ENCODE measurements around the gene CFAP100.
A peak's percentile ranks its signal among the peaks of the same experiment; 100 is the strongest.

The CFAP100 gene

DNA sequence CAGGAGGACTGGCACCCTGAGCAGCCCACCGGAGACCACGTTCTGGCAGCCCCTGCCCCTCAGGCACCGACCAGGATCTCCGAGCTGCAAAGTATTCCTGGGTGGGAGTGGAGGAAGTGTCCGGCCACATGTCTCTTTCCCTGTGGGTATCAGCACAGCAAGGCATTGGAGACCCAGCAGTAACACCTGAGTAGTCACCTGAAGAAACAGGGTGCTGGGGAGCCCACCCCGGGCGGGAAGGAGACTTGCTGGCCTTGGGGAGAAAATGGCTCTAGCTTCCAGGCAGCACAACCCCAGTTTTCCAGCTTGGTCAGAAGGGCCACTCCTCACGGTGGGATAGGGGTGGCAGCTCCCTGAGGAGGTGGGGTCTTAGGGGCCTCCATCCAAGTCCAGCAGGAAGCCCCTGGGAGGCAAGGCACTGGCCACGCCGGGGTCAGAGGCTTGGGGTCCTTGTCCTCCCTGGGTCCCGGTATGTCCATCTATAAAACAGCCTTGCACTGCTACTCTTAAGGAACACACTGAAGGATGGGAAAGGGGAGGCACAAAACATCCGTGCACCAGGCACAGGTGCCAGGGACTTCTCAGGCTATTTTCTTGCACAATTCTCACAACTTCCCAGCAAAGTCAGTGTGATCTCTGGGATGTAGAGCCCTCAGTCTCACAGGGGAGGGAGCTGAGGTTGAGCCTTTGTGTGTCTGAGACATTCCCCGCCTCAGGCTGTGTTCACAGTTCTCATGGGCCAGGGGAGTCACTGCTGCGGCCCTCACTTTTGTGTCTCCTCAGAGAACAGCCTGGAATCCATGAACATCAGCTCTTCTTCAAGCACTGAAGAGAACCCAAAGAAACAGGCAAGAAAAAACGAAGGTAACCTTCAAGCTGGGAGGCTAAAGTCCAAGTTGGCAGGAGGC, 11.9 kb downstream of the CFAP100 start:
- DNase-seq, result peak; percentile 45

DNA sequence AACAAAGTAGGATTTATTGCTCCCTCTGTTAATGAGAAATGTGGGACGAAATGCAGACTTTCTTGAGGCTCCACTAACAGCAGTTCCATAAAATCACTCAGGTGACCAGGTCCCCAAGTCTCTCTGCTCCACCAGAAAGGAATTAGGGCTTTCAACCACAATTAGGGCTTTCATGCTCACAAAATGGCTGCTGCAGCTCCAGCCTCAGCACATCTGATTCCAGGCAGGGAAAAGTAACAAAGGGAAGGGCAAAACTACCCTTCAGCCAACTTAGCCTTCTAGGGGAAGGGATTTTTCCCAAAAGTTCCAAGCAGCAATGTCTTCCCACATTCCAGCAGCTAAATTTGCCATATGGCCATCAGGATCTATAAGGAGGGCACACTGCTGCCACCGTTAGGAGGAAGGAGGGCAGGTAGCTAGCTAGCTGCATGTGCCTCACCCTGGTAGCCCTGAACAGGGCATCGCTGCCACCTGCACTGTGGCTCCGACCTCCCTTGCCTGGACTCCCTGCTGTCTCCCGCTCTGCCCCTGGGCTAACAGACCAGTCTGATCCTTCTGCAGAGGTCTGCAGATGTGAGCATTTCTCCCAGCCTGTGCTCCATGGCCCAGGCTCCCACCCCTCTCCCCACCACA, 12.8 kb downstream of the CFAP100 start:
- peak; percentile 25 for DNase-seq

DNA sequence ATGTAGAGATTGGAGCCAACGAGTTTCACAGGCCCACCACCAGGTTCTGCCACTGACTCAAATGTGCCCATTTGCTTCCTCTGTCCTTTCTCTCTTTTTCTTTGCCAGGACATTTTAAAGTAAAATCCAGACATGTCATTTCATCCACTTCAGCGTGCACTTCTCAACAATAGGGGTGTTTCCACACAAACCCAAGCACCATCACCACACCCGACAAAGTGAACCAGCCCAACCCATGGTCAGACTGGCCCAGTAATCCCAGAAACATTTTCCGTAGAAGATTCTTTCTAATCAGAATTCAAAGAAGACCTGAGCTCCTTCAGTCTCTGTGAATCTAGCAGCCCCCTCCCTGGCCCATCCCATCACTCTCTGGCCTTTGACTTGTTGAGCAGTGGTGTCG, 13.4 kb downstream of the CFAP100 start:
- no peak for DNase-seq

DNA sequence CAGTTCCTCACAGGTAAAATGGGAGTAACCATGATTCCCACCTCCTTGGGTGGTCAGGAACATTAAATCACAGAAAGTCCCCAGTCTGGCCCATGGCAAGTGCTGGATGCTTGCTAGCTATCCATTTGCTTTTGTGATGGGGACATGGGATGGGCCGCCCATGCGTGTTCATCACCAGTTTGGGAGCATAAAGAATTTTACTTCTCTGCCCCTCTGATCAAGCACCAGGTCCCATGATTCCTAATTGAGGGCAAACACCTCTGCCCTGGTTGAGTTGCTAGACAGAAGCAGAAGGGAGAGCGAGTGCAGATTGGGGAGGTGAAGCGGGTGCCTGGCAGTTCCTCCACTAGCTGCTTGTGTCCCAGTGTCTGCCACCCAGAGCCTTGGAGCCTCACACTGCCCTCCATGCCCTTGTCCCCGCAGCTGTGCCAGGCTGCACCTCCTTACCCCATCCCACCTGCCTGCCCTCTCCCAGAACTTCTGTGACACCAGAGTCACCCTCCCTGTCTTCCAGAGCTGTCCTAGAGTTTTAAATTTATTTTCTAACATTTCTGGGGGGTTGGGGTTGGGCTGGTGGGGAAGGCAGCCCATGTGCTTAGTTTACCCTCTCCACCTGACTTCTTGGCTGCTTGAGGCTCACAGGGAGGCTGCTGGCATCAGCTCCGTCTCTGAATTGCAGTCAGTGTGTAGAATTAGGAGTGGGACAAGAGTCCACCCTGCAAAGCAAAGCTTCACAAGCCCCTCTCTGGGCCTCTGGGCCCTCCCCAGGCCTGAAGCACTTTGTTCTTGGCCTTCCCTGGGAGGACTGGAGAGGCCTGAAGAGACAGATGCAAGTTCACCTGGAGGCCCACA, 18.4 kb downstream of the CFAP100 start:
- peak; percentile 14 for DNase-seq

DNA sequence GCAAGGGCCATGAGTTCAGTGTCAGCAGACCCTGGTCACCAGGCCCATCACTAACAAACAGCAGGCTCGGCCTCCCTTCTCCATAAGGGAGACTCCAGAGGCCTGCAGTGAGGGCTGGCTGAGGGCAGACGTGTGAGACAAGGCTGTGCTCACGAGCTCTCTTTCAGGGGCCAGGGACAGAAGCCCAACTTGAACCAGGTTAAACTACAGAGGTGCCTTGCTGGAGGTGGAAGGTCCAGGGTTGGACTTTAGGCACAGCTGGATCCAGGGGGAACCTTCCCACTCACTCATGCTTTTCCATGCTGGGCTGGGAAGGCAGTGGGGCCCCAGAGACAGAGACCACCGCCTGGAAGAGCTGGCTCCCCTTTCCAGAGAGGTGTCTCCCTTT, 19.0 kb downstream of the CFAP100 start:
- peak; percentile 38 for DNase-seq

DNA sequence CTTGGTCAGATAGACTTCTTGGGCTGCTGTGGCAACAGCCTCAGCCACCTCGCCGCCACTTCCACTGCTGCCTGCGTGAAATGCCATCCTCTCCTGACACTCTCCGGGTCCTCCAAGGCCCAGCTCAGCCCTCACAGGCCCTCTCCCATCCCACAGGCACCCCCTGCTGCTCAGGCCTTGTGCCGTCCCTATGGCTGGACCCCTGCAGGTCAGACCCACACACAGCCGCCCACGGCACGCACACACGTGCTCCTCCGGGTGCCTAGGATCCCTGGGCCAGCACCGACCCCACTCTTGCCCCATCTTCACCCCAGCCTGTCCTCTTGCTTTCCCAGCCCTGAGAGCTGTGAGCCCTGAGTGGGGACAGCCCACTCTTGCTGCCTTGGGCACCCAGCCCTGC, 19.7 kb downstream of the CFAP100 start:
- peak; percentile 37 for DNase-seq

DNA sequence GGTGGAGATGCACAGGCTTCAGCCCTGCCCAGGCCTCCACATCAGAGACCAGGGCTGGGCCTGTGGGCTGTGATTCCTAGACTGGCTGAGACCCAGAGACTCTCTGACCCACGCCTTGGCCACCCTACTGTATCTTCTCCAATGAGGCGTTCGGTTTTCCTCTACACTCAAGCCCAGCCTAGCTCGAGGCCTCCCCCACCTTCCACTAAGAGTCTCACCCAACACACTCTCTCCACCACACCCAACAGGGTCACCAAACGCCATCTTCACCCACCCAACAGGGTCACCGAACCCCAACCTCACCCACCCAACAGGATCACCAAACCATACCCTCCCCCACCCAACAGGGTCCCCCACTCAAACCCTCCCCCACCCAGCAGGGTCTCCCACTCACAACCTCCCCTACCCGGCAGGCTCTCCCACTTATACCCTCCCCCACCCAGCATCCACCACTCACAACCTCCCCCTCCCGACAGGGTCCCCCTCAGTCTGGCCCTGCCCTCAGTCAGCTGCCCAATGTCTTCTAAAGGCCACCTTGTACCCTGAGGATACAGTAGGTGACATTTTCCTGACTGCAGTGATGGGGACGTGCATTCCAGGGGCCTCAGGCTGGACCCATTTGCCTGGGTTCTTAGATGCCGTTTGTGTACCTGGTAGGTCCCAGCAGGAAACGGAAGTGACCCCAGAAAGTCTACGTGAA, 20.4 kb downstream of the CFAP100 start:
- peak; percentile 33 for DNase-seq

DNA sequence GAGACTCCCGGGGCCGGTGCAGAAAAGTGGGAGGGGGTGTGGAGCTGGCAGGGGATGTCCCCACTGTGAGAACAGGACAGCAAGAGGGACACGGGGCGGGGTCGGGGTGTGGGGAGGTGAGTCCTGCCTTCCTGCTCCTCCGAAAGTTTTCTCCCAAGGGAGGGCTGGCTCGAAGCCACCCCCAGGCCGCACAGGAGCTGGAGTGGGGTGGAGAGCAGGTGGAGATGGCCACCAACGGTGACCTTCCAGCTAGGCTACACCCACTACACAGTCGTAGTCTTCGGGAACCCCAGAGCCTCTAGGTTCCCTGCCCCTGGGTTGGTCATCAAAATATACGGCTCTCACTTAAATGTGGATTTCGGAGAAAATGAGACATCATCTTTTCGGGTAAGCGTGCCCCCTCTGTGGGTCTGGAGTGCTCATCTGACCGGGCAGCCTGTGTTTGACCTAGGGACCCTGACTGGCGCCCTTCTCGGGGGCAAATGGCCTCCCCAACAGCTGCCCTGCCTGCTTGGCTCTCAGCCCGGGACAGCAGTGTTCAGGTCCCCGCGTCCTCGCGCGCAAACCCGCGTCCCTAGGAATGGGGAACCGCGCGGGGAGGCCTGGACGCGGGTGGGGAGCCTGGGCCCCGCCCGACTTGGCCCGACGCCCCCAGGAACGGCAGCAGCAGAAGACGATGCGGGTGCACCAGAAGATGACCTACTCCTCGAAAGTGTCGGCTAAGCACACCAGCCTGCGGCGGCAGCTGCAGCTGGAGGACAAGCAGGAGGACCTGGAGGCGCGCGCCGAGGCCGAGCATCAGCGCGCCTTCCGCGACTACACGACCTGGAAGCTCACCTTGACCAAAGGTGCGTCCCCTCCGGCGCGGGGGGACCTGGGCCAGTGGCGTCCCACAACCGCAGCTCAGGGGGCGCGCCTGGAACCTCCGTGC, 21.2 kb downstream of the CFAP100 start:
- DNase-seq, result peak; percentile 43

DNA sequence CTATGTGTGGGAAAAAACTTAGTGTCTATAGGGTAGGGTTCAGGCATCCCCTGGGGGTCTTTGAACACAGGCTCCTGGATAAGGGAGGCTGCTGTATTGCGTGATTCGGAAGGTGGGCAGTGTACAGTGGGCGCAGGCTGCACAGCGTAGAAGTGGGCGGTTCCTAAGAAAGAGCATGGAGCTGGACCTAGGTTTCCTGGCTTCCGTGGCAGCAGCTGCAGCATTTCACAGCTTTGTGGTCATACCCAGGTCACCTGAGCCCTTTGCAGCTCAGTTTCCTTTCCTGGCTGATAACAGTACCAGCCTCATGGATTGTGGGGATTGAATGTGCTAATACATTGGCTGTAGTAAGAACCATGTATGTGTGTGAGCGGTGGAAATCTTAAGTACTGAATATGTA, 22.2 kb downstream of the CFAP100 start:
- peak; percentile 24 for DNase-seq

DNA sequence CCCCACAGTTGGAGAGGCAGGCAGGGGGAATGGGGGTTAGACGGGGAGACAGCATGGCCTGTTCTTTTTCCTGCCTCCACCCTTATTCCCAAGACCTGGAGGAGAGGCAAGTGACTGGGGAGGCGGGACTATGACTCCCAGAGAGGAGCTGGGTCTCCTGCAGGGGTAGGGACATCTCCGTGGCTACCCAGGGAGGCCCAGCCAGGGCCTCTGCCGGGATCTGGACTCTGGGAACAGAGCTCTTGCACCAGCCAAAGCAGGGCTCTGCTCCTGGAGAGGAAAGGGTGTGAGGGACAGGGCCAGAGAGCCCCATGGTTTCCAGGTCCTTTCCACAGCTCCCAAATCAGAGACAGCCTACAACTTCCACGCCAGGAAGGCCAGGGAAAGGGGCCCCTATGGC, 22.8 kb downstream of the CFAP100 start:
- peak; percentile 45 for DNase-seq

DNA sequence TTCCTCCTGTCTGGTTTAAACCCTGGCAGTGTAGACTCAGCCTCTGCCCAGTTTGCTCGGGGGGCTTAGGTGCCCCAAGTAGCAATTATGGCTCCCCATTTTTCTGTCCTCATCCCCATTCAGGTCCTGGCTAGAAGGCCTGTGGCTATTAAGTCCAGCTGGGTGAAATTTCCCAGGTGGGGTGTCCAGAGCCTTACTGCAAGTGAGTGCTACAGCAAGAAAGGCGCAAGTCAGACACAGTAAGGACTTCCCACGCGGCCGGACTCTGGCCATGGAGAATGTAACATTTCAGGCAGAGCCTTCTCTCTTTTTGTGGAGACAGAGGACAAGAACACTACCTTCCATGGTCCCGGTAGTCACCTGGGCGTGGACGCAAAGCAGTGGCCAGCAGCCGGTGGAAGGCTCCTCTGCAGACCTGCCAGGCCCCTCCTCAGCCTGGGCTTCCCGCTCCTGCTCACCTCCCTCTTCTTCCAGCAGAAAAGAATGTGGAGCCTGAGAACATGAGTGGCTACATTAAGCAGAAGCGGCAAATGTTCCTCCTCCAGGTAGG, 23.3 kb downstream of the CFAP100 start:
- DNase-seq, result no peak

DNA sequence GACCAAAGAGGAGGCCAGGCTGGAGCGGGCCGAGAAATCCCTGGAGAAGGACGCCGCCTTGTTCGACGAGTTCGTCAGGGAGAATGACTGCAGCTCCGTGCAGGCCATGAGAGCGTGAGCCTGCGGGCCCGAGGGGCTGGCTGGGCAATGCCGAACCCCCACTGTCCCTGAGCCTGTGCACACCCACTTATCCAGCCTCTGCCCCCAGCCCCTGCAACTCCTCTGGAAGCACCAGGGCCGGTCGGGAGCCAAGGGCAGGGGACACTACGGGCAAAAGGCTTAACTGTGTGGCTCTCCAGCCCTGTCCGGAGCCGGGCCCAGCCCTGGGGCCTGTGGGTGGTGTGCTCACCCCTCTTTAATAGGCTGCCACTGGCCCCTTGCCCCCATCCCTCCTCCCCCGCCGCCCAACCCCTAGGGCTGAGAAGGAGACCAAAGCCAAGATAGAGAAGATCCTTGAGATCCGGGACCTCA, 24.0 kb downstream of the CFAP100 start:
- no peak for DNase-seq

DNA sequence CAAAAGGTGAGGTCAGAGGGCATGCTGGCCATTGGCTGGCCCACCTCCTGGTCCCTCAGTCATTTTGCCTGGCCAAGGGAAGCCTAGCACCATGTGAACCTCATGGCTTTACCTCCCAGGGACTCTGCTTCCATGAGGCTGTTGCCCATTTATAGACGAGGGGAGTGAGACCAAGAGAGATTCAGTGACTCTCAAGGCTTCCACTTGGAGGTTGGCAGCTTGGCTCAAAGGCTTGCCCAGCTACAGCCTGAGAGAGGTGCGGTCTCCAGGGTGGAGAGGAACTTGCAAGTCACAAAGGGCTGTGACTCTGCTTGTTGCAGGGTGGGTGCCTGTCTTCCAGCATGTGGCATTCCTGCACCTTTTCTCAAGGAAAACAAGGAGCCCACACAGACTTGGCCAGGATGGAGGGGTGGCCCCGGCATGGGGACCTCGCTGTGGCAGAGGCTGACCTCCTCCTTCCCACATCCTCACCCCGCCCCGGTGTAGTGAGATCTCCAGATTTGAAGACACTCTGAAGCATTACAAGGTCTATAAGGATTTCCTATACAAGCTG, 24.5 kb downstream of the CFAP100 start:
- DNase-seq, result peak; percentile 48

DNA sequence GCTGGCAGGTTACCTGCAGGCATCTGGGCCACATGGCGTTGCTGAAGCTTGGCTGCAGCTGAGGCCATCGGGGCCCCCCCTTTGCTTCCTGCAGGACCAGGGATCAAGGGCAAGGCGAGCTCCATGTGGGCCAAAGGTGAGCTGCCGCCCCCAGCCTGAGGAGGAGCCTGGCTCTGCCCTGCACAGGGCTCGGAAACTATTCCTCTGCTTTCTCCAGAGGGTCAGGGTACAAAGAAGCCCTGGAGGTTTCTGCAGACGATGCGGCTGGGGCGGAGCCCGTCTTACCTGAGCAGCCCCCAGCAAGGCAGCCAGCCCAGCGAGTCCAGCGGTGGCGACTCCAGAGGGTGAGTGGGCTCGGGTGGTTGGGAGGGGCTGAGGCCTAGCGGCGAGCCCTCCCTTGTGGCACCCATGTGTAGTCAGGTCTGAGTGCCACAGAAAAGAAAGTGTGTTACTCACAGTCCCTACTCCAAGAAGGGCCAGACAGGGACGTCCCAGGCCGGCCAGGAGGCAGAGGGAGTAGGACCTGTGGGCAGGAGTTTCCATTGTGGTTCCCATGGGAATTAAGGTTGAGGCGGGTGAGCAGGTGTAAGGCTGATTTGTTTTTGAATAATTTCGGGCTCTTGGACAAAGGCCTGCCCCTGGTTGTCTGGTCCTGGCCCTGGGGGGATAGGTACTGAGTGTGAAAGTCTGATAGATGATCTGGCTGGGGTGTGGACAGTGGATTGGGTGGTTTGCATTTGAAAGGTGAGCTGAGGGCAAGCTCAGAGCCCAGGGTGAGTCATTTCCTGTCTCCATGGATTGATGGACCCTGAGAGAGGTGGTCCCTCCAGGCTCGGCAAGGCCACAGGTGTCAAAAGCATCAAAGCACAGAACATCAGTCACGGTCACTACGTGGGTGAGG, 25.4 kb downstream of the CFAP100 start:
- DNase-seq, result peak; percentile 64

DNA sequence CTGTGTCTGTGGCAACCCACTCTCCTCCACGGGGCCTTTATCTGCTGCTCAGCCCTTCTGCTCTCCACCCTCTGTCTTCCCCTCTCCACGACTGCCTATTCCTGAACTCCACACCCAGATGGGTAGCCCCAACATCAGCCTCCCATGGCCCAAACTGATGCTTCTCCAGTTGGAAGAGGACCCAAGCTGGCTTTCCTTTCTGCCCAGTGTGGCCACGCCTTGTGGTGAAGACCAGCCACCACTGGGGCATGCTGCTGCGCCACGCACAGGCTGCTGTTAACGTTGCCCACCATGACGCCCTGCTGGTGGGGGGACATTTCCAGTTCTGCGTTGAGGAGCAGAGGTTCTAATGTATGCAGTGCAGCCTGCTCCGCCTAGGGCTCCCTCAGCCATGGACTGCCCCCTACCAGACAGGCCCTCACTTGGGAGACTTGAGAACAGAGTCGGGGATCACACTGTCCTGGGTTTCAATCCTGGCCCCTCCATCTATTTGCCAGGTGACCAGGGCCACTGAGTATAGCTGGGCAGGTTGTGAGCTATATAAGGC, 26.9 kb downstream of the CFAP100 start:
- peak; percentile 37 for DNase-seq

DNA sequence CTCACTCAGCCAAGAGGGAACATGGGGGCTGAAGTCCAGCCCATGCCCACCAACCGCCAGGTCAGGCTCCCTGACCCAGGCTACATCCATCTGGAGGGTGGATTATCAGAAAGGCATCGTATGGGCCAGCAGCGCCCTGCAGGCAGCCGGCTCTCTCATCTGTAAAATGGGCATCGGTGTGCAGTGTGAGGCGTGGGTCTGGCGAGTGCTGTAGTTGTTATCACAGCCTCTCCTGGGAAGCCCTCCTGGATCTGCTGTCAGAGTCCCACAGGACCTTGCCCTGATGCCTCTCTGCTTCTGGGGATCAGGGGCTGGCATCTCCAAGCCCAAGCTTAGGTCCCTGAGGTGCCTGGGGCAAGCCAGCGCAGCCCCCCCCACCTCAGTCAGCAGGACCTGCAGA, 27.4 kb downstream of the CFAP100 start:
- DNase-seq, result peak; percentile 45

DNA sequence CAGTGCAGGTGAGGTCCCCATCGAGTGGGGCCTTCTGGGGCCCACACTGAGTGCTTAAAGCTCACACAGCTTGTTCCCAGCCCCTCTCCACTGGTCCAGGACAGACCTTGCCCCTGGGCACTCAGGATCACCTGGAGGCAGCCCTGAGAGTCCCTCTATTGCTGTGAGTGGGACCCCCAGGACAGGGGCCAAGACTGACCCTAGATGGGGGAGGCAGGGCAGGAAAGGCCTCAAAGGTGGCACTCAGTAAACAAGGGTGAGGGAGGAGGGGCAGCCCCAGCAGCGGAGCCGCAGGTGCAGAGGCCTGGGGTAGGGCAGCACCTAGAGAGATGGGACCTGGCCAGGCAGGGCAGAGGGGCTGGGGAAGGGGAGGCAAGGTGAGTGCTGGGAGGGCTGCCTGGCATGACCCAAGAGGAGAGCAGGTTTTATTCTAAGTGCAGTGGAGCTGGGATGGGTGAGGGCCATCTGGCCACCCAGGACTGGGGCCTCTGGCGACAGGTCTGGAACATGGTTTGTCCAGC, 27.9 kb downstream of the CFAP100 start:
- DNase-seq, result peak; percentile 44

DNA sequence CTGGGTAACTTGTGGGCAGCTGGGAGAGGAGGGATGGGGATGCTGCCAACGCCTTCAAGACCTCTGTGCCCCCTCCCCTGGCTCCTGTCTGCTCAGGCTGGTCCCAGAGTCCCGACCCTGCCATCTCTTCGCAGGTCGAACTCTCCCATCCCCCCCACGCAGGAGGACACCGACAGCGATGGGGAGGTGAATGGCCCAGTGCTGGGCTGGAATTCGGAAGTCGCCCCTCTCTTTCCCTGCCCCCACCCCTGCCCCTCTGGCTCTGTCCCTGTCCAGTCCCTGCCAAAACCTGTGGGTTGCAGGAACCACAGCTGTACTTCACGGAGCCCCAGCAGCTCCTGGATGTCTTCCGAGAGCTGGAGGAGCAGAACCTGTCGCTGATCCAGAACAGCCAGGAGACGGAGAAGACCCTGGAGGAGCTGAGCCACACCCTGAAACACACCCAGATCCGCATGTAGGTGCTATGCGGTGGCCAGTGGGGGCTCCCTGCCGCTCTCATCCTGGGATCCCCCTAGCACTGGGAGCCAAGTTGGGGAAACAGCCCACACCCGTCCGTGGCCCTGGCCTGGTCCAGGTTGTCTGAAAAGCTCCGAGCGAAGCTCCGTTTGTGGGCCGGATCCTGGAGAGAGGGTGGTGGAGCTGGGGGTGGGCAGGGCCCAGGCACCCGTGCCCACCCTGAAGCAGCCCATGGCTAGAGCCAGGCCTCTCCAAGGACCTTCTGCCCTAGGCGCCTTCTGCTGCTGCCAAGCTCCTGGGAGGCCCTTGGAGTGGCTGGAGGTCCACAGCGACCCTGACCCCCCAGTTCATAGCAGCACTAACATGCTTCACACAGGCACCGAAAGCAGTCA, 28.7 kb downstream of the CFAP100 start:
- DNase-seq, result peak; percentile 49

Measured in islet precursor cell (in vitro differentiated cells).